ENCODE results near the gene SPHK2.
A peak's percentile ranks its signal among the peaks of the same experiment; 100 is the strongest.

Gene SPHK2

DNA sequence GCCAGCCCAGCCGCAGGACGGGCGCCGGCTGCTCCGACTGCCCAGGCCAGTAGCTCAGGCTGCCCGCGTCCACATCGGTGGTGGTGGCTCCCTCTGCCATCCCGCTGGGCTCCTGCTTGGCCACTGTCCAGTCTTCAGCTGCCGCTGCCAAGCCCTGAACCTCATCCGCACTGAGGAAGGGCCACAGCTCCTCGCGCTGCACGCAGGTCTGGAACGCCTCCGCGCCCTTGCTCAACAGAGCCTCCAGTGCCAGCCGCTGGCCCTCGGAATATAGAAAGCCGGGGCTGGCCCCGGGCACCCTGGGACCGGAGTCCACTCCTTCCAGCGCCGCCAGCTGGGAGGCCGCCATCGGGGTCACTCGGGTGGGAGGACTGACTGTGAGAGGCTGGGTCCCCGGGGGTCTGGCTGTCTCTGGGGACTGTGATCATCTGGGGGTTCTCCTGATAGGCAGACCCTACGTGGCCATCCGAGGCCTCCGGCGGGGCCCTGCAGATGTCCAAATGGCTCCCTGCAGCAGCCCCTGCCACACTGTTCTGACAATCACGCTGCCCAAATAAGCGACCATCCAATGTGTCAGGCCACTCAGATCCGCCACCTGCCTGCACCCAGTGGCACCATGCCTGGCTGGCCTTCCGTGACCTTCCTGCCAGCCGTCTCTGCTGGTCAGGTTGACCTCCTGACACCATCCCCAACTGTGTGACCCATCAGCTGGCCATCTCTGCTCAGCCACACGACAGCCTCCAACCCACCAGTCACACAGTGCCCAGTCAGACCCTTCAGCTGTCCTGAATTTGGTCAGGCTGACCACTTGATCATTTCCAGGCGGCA, 6.1 kb upstream of the SPHK2 start:
- TF ChIP-seq GATA1 (IDR thresholded peaks at IDR 0.05; ENCODE audit: low read depth, low read length) (no peak), POLR2A (IDR thresholded peaks at IDR 0.05; ENCODE audit: low read length) (no peak)
- no peak for DNase-seq

DNA sequence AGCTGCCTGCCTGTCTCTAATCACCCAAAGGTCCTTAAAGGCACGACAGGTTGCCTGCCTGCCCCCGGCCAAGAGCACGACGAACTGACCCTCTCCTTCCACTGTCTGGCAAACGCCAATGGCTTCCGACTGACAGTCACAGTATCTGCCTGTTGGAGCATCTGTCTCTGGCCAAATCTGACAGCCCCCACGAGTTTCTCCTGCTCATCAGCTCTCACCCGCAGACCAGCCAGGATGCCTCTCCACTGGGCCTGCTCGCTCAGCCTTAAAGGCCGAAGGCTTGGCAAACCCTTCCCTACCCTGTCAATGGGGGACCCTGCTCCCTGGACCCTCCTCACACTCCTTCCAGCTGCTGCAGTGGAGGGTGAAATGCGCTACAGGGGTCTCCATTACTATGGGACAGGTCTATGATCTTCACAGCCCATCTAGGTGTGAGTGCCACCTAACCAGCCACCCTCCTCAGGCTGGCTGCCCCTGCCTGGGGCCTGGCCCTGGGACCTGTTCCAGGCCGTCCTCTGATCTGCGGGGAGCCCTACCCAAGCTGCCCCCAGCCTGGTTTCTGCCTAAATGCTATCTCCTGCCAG, 5.4 kb upstream of the SPHK2 start:
- DNase-seq = no peak
- TF ChIP-seq POLR2A (IDR thresholded peaks at IDR 0.05; ENCODE audit: low read length) (no peak), GATA1 (IDR thresholded peaks at IDR 0.05; ENCODE audit: low read depth, low read length) (no peak)

- TF ChIP-seq GATA1 (IDR thresholded peaks at IDR 0.05; ENCODE audit: low read depth, low read length) (no peak), POLR2A (IDR thresholded peaks at IDR 0.05; ENCODE audit: low read length) (peak; percentile 34)
- DNase-seq = no peak
These were observed 4.7 kb upstream of the SPHK2 start, which contains the start of gene FAM83E for GRCh38 chr19:48614436-48615230. TSS of gene FAM83E (minus strand) at chr19:48615076. CDS start at chr19:48613372, 1,704 bp downstream.

DNA sequence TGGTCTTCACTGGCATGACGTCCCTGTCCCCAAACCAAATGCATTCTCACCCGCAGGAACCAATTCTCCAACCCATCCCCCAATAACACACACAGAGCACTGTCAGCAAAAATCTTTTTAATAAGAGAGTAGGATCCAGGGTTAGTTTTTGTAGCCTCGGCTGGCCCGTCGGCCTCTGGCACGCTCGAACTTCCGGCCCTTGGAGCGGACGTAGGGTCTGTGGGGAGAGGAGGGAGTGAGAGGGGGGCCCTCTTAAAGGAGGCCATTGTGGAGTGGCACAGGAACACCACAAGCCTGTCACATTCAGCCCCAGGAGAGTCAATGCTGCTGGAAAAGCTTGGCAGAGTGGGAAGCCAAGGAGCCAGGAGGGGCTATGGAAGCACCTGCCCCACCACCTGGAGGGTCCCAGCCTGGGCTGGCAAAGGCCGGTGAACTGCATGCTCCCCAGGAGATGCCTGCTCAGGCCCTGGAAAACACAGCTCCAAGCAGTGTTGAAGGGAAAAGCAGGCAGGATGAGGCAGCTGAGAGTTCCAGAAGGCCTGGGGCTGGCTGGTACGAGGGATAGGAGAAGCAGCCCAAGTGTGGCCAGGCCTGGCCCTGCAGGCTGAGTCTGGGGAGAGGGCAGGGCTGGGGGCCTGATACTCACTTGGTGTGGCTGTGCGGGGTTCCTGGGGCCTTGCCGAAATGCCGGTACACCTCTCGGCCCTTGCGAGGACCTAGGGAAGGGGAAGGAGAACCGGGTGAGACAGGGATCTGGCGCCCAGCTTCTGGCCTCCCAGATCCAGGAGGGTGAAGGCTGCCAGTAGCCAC, 3.9 kb upstream of the SPHK2 start:
- DNase-seq = no peak
- no peak for TF ChIP-seq POLR2A (IDR thresholded peaks at IDR 0.05; ENCODE audit: low read length)
- no peak for TF ChIP-seq GATA1 (IDR thresholded peaks at IDR 0.05; ENCODE audit: low read depth, low read length)

DNA sequence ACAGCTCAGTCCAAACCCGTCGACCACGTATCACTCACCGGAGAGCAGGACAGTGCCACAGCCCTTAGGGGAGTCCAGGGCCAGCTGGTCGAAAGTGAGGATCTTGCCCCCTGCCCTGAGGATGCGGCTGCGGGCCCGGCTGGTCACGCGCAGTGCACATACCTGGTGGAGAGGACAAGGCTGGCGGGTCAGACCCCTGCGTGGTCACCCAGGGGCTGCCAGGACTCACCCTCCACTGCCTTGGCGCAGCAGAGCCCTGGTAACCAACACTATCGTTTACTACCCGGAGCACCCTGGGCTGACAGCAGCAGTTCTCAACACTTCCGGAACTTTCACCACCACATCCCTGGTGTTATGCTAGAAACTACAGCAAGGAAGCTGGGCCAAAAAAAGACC, 3.3 kb upstream of the SPHK2 start:
- DNase-seq = no peak
- TF ChIP-seq GATA1 (IDR thresholded peaks at IDR 0.05; ENCODE audit: low read depth, low read length) (no peak), POLR2A (IDR thresholded peaks at IDR 0.05; ENCODE audit: low read length) (no peak)

- DNase-seq = no peak
- TF ChIP-seq POLR2A (IDR thresholded peaks at IDR 0.05; ENCODE audit: low read length) = no peak
- no peak for TF ChIP-seq GATA1 (IDR thresholded peaks at IDR 0.05; ENCODE audit: low read depth, low read length)
These were observed 2.7 kb upstream of the SPHK2 start for GRCh38 chr19:48616491-48617056.

- no peak for DNase-seq
- no peak for TF ChIP-seq POLR2A (IDR thresholded peaks at IDR 0.05; ENCODE audit: low read length)
- no peak for TF ChIP-seq GATA1 (IDR thresholded peaks at IDR 0.05; ENCODE audit: low read depth, low read length)
These were observed 2.0 kb upstream of the SPHK2 start for GRCh38 chr19:48617146-48617937.

DNA sequence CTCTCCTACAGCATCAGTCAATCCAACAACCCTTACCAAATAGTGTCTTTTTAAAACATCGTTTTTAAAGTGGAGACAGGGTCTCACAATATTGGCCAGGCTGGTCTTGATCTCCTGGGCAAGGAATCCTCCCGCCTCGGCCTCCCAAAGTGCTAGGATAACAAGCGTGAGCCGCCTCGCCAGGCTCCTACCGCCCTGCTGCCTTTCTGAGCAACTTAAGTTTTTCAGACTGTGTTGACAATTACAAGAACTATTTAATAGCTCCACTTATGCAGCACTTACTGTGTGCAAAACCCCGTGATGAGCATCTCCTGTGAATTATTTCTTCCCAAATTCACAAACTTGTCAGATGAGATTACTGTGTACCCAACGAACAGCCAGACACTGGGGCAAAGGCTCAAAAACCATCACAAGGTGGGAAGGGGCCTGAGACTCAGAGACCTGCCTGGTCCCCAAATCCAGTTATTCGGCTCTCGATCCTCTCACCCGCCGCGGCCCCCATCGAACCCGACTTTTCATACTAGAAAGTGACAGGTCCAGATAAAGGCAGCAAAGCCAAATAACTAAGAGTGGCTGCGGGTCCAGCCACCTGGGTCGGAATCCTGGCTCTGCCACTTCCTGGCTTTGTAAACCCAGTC, 909 bp upstream of the SPHK2 start:
- TF ChIP-seq GATA1 (IDR thresholded peaks at IDR 0.05; ENCODE audit: low read depth, low read length) (no peak), POLR2A (IDR thresholded peaks at IDR 0.05; ENCODE audit: low read length) (no peak)
- DNase-seq = peak in 1 of 2 experiments; percentile 65

DNA sequence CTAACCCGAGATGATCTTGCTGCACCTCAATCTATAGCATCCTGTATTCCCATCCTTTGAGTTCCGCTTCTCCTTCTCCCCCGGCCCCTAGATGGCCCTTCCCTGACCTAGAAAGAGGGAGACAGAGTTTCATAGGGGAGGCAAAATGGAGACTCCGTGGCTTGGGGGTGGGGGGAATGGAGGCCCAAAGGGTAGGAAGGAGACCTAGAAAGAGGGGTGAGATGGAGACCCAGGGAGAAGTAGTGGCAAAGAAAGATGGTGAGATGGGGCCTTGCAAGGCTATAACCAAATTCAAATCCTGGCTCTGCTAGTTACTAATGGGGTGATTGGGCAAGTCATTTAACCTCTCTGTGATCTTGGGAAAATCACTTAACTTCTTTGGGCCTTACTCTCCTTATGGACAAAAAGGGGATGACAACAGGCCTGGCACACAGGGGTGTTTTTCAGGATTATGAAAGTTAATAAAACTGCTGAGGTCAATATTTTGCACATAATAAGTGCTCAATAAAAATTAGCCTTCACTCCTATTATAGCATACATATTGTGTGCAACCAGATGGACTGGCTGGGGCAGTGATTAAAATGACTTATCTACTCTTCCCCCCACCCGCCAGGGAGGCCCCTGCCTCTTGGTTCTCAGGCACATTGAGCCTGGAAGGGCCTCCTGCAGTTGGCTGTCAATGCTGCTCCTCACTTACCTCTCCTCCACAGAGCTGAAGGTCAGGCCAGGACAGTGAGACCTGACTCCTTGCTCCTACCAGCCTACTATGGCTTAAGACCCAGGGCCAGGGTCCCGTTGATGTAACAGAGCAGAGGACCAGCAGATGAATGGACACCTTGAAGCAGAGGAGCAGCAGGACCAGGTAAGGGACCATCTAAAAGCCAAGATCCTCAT, 633 bp downstream of the SPHK2 start:
- peak; percentile 63 to 87 for DNase-seq
- TF ChIP-seq GATA1 (IDR thresholded peaks at IDR 0.05; ENCODE audit: low read depth, low read length) = no peak
- TF ChIP-seq POLR2A (IDR thresholded peaks at IDR 0.05; ENCODE audit: low read length) = no peak

GRCh38 chr19:48623556-48624066, 4.3 kb downstream of the SPHK2 start:
- no peak for TF ChIP-seq GATA1 (IDR thresholded peaks at IDR 0.05; ENCODE audit: low read depth, low read length)
- TF ChIP-seq POLR2A (IDR thresholded peaks at IDR 0.05; ENCODE audit: low read length) = no peak
- DNase-seq = peak; percentile 66 to 69

DNA sequence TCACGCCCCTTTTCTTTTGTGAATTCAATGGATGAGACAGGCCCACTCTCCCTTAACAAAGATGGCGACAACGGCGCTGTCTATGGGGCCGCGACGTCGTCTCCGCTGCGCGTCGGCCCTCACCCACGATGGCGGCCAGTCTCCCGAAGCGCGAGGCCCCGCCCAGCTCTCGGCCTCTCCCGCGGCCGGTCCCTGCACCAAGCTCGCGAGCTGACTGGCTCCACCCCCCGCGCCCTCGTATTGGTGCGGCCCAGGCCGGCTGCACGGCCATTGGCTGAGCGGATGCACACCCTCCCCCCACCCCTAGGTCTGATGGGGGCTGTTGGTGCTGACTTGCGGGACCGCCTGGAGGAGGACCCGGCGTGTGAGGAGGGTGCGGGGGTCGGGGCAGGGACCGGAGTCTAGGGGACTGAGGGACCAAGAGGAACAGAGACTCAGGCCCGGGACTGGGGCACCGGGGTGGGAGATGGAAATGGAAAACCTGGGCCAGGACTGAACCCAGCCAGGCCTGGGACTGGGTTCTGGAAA, 4.8 kb downstream of the SPHK2 start:
- DNase-seq = peak; percentile 99
- TF ChIP-seq GATA1 (IDR thresholded peaks at IDR 0.05; ENCODE audit: low read depth, low read length) = no peak
- TF ChIP-seq POLR2A (IDR thresholded peaks at IDR 0.05; ENCODE audit: low read length) = peak; percentile 6
